GM19023 (cell line): ENCODE data around the gene TEAD1.
"Not testable (repeated sequence)": the region's sequence is repeated elsewhere in the genome, so short reads cannot be mapped to it uniquely, and the experiment has no call there.

ENCODE experiments used
- ATAC-seq: cut with Tn5 transposase; IDR thresholded peaks from one replicate; pipeline ENCODE4 v1.9.1; 2021; ENCODE audit warnings: mild to moderate bottlenecking, moderate library complexity; ENCODE audit not compliant: unreplicated experiment

The TEAD1 gene

DNA sequence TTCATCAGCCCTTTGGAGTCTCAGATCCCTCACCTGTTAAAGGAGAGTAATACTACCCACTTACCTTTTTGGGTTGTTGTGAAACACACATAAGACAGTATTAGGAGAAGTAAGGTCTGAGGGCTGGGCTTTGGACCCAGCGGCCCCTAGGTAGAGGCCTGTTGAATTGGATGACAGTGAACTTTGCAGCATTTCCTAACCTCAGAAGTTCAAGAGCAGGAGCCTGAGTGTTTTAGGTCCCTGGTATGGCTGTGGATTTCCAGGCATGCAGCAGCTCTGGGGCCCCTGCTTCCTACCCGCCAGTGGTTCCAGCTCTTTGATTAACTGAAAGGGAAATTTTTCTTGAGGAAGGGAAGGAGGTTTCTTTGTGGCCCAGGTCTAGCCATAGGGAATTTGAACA lies 58.9 kb downstream of the TEAD1 start:
- no peak for ATAC-seq

DNA sequence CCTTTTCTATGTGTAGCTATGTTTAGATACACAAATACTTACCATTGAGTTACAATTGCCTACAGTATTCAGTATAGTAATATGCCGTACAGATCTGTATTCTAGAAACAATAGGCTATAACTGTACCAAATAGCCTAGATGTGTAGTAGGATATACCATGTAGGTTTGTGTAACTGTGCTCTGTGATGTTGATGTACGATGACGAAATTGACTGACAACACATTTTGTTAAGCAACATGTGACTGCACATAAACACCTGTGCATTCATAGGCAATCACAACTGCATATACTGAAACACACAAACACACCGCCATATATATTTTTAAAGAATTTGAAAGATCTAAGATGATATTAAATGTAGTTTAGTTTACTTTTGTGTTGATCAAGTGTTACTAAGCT lies 60.4 kb downstream of the TEAD1 start:
- no peak for ATAC-seq

DNA sequence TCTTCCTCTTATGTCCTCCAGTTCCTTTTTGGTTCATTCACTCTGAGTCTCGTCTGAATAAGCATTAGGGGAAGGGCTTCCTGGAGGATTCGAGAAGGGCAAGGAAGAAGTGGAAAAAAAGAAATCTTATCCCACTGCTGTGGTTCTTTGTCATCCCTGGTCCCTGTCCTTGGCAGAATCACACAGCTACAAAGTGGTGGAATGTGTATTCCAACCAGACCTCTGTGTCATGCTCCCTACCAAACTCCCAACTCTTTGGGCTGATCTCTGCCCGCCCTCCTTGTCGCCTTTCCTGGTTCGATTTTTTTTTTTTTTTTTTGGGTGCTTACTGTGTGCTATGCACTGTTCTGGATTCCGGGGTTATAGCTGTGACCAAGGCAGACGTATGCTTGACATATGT lies 61.0 kb downstream of the TEAD1 start:
- no peak for ATAC-seq

DNA sequence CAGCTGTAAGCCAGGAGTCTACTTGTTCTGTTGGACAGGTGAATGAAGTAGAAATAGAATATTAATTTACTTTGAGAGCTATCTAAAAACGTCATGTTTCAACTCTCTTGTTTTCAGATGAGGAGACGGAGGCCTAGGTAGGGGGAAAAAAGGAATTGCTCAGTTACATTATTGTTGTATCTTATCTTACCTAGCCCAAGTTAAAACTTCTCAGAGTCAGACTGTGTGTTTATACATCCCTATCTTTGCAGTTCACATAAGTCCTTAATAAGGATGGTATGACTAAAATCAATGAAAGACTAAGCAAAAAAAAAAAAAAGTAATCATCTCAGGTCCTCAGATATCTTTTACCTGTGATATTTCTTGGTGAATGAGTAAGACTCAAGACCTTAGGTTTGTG lies 62.8 kb downstream of the TEAD1 start:
- ATAC-seq = no peak

DNA sequence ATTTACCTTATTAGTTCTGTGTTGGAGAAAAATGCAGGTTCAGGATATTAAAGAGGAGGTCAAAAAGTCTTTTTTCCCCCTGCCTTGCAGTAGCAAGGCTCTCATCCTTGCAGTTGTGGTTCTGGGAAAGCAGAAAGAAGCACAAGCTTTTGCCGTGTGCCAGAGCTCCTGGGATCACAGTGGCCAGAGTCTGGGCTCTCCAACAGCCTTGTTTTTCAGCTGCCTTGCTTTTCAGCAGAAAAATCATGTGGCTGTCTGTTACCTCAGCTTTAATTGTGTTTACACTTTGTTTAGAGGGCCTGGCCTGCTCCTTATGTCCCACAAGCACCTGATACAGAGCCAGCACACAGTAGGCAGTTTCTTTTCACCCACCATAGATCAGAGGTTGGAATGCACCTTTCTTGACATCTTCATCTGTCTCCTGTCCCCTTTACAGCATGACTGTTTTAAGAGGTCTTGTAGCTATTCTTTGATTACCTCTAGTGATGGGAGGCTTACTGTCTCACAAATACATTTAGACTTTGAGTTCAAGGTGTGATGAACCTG lies 67.5 kb downstream of the TEAD1 start:
- ATAC-seq = no peak

DNA sequence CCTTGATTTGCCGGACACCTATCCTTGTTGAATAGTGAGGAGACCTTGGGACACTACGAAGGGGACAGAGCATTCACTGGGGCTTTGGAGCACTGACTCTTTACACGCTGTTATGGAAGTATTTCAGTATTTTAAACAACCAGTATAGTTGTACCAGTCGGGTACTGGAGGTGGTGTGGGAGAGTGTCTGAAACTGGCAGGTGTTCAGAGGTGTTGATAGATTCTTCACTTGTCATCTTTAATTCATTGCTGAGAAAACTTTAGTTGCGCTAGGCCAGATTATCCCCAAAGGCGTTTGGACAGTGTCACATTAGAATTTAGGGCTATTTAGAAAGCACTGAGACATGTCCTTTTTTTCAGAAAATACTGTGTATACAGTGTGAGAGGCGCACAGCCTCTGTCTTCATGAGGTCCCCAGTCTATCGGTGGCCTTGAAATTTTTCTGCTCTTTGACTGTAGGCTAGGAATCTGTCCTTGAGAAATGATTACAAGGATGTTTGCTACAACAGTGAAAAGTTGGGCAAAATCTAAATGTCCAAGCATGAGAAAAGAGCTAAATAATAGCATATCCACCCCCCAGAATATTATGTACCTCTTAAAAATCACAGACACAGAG lies 69.7 kb downstream of the TEAD1 start:
- no peak for ATAC-seq

DNA sequence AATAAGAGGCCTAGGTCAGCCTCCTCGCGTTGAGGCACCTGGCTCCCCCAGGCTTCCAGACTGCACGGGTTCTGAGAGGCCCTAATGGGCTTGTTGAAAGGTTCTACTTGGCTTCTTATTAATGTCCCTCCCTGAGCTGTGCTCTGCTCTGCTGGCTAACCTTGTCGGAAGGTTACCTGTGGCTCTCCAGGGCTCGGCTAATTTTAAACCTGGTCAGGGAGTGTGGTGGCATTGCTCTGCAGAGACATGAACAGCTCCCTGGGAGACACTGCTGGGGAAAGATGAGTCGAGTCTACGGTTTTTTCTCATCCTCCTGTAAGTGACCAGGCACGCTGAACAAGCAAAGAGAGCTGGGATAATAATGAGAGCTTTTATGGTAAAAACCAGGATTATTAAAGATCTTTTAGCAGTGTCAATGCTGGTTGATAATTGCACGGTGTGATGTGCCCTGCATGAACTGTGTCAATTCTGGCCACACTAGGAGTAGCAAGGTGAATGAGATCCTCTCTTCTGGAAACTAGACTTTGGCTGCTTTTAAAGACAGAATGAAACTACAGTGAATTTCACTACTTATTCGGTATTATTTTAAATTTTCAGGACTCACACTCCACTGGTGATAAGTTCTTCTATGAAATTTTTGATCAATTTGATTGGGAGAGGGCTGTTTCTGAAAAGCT lies 70.7 kb downstream of the TEAD1 start:
- ATAC-seq = no peak

DNA sequence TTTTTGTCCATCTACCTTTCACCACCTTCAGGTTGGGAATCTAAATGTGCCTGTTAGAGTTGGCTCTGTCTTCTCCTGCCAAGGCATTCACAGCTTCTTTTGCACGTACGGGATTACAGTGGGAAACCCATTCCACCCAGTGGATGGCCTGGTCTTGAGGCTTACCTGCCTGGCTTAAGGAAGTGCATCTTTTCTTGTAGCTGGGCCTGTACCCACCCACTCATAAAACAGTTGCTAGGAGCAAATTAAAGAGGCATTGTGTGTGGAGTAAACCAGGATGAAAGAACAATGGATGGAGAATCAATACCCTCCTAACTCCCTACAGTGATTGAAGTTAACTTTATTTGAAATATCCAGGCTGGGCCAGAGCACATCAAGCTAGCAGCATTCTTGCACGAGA lies 71.6 kb downstream of the TEAD1 start:
- ATAC-seq = no peak

DNA sequence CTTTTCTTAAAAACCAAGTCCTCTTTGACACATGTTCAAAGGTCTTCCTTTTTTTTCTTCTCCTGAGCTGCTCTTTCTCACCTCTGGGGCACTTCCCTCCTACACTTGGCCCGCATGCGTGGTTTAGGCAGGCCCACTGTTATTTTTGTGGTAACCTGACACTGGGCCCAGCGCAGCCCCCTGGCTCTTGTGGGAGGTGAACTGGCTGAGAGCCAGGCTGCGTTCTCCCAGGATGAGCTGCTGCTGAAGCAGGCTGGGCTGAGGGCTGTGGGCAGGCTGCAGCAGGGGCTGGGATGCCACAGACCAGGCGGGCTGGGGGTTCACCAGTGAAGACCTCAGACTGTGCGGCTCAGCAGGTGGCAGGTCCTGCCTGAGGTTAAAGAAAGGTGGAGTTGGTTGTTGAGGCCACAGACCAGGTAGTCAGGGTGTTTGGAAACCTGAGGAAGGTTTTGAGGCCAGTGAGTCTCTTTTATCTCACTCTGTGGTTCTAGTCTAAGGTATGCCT lies 72.4 kb downstream of the TEAD1 start:
- no peak for ATAC-seq

DNA sequence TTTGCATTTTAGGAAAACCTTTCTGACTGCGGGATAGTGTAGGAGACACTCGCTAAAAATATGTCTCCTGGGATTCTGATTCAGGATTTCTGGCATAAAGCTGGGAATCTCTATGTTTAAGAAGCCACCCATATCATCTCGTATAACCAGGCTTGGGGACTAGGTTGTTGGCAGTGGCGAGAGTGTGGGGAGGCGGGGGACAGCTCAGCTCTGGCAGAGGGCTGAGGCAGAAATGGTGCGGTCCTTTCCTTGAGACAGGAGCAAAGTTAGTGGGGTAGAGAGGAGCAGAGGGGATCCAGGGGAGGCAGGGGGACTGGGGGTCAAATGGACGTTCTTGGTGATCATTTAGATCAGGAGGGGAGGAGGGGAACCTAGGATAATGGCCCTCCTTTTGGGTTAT lies 74.3 kb downstream of the TEAD1 start:
- ATAC-seq = no peak

DNA sequence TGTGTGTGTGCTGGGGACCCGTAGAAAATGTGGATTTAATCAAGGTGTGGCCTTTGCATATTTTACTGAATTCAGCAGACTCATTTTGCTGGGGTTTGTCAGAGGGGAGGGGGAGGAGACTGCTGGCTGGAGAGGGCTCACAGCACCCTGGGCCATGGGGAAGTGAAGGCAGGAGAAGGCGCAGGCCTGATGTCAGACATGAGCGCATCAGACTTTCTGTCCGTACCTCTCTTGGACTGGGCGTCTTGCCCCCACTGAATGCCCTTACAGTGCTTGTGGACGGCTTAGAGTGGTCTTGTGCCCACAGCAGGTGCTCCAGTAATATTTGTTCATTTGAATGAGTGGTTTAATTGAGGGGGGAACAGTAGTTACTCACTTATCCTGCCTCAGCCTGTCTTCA lies 75.2 kb downstream of the TEAD1 start:
- ATAC-seq = no peak

DNA sequence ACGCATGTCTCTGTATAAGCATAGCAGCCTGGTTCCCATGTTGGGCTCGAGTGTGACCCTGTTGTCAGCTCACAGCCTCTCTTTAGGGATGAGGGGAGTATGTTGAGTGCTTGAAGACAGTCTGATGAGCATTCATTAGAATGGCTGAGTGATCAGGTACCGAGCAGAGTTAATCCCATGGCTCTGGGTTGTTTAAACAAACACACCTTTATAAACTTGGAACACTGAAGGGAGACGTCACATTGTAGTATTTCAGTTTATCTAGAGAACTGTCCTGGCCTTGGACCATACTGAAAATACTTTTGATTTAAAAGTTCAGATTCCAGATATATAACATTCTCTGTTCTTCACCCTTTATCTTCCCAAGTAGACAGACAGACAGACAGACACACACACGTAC lies 76.0 kb downstream of the TEAD1 start:
- ATAC-seq = no peak

DNA sequence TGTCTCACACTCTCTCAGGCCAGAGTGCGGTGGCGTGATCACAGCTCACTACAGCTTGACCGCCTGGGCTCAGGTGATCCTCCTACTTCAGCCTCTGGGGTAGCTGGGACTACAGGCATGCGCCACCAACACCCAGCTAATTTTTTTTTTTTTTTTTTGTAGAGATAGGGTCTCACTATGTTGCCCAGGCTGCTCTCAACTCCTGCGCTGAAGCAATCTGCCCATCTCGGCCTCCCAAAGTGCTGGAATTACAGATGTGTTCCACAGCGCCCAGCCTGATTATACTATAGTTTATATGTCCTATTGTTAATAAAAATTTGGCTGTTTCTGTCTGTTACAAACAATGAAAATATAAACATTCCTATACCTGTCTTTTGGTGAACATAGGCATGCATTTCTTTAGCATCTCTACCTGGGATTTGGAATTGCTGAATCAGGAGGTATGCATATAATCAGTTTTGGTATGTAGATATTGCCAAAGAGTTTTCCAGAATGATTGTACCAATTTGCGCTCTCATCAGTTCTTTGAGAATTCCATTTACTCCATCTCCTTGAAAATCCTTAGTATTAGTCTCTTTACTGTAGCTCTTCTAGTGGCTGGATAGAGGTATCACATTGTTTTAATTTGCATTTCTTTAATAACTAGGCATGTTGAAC lies 78.8 kb downstream of the TEAD1 start:
- no peak for ATAC-seq

DNA sequence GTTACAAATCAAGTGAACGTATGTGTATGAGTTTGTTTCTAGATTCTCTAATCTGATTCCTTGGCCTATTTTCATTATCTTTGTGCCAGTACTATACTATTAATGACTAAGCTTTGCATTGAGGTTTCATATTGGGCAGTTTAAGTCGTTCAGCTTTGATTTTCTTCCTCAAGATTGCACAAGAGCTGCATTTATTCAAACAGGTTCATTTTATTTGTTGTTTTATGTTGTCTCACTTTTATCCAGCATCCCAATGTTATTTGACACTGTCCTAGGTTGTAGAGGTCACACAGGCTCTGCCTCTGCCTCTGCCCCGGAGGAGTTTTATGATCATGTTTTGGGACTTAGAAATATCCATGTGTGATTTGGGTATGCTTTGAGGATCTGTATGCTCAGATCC lies 79.8 kb downstream of the TEAD1 start:
- ATAC-seq = no peak

DNA sequence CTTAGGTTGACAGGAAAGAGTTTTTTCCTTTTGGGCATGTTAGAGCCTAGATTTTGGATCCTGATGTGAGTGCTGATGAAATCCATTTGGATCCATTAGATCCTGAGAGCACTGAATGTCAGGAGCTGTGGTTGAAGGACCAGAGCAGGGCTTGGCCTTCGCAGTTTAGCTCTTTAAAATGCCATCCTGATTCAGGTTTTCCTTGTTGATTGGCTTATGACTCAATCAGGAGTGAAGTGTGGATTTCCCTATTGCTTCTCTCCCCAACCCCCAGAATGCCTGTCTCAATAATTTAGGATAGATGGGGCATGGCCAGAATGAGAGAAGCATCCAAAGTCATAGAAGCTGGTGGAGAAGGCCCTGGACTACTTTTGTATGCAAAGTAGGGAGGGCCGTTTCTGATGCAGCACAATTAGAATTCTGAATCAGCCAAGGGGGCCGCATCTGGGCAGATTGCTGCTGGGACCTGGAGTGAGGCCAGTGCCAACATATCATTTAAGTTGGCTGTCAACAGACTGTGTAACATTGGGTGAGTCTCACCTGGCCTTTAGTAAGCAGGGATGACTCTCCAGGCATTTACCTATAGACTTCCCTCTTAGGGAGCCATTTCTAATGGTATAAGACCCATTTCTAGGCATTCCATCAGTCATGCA lies 80.5 kb downstream of the TEAD1 start:
- ATAC-seq = no peak

DNA sequence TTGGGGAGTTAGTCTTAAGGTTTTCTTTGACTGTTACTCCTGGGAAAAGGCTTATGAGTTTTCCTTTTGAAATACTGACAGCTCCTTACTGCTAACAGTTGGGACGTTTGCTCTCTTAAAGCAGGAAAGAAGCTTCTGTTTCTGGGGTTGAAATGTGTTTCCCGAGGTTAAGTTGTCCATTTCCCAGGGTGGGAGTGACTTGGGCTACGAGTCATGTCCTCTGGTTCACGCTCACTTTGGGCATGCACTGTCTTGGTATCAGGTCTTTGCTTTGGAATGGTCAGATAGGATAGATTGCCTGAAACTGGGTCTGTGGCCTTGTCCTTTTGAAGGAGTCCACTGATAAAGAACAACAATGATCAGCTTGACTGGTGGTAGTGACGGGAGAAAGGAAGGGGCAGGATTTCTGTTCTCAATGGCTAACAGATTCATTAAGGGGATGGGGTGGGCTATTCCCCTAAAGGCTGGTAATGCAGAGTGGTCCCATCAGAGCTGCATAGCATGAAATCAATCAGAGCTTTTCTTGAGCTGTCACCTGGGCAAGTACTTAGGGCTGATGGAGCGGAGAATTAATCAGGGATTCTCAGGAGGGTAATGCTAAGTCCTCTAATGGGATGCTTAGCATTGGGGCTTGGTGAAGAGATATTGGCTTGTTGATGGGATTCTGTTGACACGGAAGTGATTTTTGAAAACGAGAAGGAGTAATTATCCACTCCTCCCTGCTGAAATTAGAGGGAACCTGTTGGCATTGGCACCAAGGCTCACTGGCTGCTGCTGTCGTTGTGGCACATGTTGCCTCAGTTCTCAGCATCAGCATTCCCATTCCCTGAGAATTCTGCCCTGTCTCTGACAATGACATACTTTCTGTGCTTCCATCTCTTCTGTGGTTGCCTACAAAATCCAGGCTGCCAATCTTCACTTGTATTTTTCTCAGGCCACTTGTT lies 81.6 kb downstream of the TEAD1 start:
- no peak for ATAC-seq

DNA sequence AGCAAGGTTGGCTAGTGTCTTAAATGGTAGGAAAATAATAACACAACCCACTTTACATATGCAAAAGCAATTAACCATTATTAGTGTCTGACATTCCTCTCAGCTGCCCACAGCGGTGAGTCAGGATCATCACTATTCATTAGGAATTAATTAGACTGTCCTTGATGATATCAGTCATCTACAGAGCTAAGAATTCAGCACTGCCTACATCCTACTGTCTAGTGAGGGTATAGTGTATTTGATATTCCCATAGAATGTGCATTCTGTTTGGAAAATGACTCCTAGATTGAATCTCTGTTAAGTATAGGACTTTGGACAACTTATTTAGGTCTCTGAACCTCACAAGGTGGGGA lies 82.2 kb downstream of the TEAD1 start:
- ATAC-seq = no peak

DNA sequence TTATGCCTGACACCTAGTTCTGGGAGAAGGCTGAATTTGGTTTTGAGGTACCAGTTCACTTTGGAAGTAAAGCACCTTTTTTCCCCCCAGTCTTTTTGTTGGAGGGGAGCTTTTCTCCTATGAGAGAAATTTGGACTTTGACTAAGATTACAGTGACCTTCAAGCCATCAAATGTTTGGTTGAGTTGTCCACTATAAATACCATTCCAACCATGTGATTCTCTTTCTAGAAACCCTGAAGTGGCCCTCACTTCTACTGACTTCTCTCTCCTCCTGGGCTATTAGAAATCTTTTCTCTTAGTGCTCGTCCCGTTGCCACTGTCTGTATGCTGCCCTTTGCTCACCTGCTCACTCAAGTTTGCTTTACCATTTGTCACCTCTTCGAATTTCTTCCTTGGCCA lies 82.6 kb downstream of the TEAD1 start:
- no peak for ATAC-seq

DNA sequence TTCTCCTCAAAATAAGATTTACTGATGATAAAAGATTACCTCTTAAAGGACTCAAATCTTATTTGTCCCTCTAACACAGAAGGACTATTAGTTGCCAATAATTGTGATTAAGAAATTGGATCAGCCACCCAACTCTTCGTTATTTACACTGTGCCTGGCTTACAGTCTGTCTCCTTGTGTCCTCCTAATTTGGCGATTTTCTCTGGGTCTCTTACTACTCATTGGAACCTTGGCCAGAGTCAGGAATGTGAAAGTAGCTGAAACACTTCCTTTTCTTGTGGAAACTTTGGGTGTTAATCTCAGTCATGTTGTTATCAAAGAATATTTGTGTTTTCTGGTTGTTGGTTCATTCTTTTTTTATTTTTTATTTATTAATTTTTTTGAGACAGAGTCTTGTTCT lies 83.2 kb downstream of the TEAD1 start:
- ATAC-seq = no peak

DNA sequence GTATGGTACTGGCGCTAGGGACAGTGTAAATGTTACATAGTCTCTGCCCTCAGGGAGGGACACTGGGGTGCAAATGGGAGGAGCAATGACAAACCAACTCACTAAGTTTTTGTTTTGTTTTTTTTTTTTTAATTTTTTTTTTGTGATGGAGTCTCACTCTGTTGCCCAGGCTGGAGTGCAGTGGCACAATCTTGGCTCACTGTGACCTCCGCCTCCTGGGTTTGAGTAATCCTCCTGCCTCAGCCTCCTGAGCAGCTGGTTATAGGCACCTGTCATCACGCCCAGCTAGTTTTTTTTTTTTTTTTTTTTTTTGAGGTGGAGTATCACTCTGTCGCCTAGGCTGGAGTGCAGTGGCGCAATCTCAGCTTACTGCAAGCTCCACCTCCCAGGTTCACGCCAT lies 83.9 kb downstream of the TEAD1 start:
- ATAC-seq = not testable (repeated sequence)

DNA sequence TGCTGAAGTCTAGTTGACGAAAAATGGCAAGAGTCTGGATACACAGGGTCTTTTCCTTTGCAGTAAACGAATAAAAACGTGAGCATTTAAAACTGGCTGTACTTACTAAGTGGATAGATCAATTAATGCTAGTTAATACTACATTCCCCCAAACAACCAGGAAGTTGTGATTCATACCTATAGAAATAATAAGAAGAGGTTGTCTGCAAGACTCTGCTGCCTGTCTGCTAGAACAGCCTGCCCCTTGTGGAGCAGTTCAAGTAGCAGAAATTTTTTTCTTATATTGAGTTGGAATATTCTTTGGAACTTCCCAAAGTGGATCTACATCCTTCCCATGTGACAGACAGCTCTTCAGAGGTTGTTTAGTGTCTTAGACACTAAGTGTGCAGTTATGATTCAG lies 86.8 kb downstream of the TEAD1 start:
- ATAC-seq = no peak
